GM19468 (cell line): ENCODE results near the gene TANC1.
"Not testable (repeated sequence)": the region's sequence is repeated elsewhere in the genome, so short reads cannot be mapped to it uniquely, and the experiment has no call there.

Source experiments
- ATAC-seq: cut with Tn5 transposase; IDR thresholded peaks from one replicate; pipeline ENCODE4 v1.9.1; 2021; ENCODE audit warnings: mild to moderate bottlenecking, moderate library complexity, moderate number of reproducible peaks; ENCODE audit not compliant: unreplicated experiment; ENCODE audit errors: extremely low read depth

Gene TANC1

DNA sequence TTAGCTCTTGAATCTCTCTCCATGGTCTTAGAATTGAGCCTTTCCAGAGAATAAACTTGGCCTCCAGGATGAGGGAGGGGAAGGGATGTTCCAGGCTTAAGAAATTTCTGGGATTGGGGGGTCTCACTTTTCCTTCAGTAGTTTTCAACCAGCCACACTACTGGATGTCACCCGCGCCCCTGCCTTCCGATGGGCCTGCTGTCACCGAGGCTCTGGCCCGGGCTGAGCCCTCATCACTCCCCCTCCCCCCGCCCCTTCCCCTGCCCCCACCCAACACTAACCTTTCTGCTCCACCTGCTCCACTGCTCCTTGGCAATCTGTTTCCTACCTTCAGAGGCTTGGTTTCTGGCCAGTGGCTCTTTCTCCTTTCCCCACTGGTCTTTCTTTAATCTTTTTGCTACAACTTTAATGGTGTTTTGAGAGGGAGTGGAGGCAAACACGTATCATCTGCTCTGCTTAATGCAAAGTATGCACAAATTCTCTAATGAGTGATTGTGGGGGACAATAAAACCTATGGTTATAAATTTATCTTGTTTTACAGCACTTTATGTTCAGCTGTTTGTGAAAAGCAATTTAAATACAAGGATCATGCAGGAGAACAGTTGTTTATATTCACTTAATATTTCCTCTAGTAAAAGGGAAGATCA is 162.9 kb downstream of the TANC1 start:
- ATAC-seq, result no peak

GRCh38 chr2:159131914-159132281 is 163.5 kb downstream of the TANC1 start:
- no peak for ATAC-seq

- ATAC-seq, result no peak
These were observed 165.4 kb downstream of the TANC1 start for GRCh38 chr2:159133797-159134196.

- no peak for ATAC-seq
These were observed 166.5 kb downstream of the TANC1 start for GRCh38 chr2:159134979-159135378.

DNA sequence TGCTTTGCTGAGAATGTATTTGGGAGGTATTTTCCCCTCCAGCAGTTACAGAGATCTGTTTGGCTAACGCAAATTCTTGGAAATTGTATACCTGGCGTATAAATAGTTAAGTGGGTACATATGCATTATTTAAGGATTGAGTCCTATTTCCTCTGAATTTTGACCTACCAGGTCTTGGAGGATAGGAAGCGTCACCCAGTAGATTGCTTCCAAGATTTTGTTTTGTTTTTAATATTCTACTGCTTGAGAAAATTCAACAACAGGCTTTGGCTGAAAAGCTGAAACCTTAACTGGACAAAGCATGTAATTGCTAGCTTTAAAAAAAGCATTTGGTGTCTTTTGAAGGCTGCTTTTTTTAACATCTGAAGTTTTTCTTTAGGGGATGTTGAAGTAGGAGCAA is 168.0 kb downstream of the TANC1 start:
- no peak for ATAC-seq

GRCh38 chr2:159137511-159138241 is 169.2 kb downstream of the TANC1 start:
- ATAC-seq, result no peak

- no peak for ATAC-seq
These were observed 170.3 kb downstream of the TANC1 start for GRCh38 chr2:159138642-159139182.

DNA sequence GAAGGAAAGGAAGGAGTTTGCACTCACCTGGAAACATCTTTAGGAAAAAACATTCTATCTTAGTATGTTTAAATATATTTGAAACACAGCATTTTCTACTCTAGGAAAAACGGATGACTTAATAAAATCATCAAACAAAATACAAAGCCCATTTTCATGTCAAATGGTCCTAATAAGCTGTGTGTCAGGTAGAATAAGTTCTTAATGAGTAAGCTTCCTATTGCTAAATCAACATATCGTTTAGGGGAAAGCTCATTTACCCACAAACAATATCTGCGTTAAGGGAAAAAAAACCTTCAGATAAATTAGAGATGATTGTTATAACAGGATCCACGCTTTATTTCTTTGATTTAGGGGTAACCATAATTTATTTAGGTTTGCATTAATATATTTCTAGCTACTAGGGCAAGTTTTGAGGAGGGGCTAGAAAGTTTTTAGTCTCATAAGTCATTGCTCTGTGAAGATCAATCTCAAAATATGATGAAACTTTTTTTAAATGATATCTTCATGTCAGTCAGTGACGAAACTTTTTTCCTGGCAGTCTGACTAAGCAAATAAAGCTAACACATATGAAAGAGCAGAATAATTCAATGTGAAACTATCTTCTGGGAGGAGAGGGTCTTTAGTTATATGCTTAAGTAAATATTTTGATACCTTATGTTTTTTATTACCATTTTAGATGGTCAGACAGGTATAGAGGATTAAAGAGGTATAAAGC is 170.9 kb downstream of the TANC1 start:
- ATAC-seq, result no peak

GRCh38 chr2:159140070-159140769 is 171.8 kb downstream of the TANC1 start:
- no peak for ATAC-seq

DNA sequence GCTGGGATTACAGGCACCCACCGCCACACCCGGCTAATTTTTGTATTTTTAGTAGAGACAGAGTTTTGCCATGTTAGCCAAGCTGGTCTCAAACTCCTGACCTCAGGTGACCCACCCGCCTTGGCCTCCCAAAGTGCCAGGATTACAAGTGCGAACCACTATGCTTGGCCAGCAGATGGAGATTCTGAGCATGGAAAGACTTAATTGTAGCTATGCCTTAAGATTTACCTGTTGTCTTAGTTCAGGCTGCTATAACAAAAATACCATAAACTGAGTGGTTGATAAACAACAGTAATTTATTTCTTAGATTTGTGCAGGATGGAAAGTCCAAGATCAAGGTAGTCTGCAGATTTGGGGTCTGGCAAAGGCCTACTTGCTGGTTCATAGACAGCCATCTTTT is 172.4 kb downstream of the TANC1 start:
- ATAC-seq, result not testable (repeated sequence)

DNA sequence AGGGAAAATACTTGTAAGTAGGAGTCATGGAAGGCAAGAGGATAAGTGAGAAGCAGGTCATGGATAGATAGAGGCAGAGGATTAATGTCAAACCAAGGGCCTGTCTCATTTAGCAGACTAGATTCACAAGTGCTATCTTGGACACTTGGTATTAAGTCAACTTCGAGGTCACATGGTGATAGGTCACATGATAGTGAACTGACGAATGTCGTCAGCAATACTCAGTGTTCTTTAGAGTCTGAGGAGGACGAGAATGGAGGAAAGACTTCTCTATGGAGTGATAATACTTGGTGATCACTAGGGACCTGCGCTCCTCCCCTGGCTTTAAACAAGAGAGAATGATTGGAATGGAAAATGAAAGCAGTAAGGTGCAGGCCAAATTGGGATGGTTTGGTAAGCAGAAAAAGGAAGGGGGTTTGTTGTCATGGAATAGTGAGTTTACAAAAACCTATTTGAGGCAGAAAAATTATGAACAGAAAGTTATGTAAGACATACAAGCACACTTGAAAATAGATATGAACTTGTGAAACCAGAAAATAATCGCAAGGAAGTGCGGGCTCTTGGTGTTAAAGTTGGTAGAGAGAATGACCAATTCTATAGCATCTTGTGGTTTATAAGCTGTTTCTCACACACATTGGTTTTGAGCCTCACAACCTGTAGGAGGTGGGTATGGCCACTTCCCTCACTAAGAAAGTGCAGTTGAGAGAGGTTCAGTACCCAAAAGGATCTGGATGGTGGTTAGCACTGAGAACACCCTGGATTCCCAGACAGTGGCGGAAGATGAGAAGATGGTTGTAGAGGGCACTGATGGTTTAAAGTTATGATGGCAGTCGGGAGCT is 176.6 kb downstream of the TANC1 start:
- ATAC-seq, result peak; percentile 68

DNA sequence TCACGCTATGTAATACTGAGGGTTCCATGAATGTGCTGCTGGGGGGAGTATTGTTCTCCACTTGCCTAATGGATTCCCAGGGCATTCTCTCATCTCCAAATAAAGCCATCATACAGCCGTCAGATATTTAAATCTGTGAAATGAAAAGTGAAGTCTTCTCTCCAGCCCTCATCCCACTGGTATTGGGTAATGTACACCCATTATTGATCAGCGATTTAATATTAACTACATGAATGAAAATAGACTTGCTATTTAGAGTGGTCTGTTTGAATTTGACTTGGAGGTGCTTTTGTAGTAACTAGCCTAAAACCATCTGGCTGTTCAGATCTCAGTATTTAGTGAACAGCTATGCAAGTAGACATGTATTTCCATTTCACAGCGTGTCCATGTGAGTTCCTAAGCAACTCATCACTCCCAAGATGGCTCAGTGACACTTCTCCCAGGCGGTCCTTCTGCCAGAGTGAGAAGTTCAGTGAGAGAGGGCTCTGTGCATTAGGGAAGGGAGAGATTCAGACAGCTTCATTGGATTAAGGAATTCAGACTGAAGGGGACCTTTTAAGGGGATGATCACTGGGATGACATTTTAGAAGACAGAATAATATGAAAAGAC is 177.4 kb downstream of the TANC1 start:
- ATAC-seq, result no peak

GRCh38 chr2:159146996-159147666 is 178.7 kb downstream of the TANC1 start:
- ATAC-seq, result no peak

DNA sequence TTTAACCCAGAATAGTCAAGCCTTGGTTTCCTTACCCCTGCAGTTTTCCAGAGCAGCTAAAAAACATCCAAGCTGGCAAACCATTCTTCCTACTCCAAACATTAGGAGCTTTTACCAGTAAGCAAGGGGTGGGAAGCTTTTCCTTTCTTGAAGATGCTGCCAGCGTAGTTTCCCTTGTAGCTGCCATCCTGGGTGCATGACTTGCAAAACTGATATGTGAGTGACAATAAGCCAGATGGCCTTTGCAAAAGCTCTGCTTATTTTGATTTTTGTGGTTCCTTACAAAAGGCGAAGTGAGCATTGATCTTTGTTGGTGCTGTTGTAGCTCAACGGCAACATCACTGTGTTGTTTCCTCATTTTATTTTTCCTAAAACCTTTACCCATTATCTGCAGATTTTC is 179.2 kb downstream of the TANC1 start:
- ATAC-seq, result no peak

DNA sequence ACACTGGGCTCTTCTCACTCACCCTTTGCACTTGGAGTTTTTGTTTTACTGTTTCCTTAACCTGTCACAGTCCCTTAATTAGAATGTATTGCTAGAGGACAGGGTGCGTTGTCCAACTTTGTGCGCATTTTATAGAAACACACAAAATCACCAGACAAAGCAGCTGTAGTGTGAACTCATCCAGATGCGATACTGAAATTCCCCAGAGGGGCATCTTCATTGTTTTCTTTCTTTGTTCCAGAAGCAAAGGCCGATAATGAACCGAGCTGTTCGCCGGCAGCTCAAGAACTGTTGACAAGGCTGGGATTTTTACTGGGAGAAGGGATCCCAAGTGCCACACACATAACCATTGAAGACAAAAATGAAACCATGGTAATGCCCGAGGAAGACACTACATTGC is 180.5 kb downstream of the TANC1 start:
- ATAC-seq, result no peak

DNA sequence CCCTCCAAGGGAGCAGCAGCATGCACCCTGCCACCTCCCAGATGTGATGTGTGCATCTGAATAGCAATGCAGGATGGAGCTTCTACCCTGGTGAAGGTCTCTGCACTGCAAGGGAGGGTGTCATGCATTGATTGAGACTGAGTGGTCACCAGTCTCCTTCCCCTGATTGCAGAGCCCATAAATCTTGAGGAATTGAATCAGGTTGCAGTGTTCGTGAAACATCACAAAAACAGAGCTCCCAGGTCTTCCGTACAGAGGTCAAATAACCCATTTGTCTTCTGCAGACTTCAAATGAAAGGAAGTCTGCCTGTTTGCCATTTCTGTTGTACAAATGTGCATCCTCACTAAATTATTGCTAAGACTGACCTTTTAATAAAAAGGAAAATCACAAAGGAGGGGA is 181.3 kb downstream of the TANC1 start:
- no peak for ATAC-seq

GRCh38 chr2:159150280-159150746 is 181.9 kb downstream of the TANC1 start:
- ATAC-seq, result no peak
